ENCODE measurements around the gene ROM1.
A peak's percentile ranks its signal among the peaks of the same experiment; 100 is the strongest.
"Not testable (repeated sequence)": the region's sequence is repeated elsewhere in the genome, so short reads cannot be mapped to it uniquely, and the experiment has no call there.

The ROM1 gene

GRCh38 chr11:62648967-62649364 lies 35.9 kb downstream of the ROM1 start:
- no peaks in the 10 kb centered on the region for H3K9me3 Mint-ChIP-seq
- no peak for TF ChIP-seq CTCF (IDR thresholded peaks at IDR 0.05)
- H3K4me1 Mint-ChIP-seq = peaks cover 41% of the 10 kb centered on the region
- H3K27me3 Mint-ChIP-seq (ENCODE audit: low read depth, poor library complexity) = peaks cover 4% of the 10 kb centered on the region
- H3K4me3 Mint-ChIP-seq = no peak overlapping the region
- H3K36me3 Mint-ChIP-seq (ENCODE audit: low read depth) = peaks cover 19% of the 10 kb centered on the region
- H3K27ac Mint-ChIP-seq = no peak overlapping the region
- DNase-seq = no peak

GRCh38 chr11:62649486-62649885 lies 36.4 kb downstream of the ROM1 start:
- no peak overlapping the region for H3K27ac Mint-ChIP-seq
- peaks cover 36% of the 10 kb centered on the region for H3K4me1 Mint-ChIP-seq
- peaks cover 14% of the 10 kb centered on the region for H3K36me3 Mint-ChIP-seq (ENCODE audit: low read depth)
- no peaks in the 10 kb centered on the region for H3K9me3 Mint-ChIP-seq
- no peak for TF ChIP-seq CTCF (IDR thresholded peaks at IDR 0.05)
- peaks cover 1% of the 10 kb centered on the region for H3K27me3 Mint-ChIP-seq (ENCODE audit: low read depth, poor library complexity)
- DNase-seq = no peak
- H3K4me3 Mint-ChIP-seq = no peak overlapping the region

GRCh38 chr11:62650283-62650682 lies 37.2 kb downstream of the ROM1 start:
- Mint-ChIP-seq H3K4me1 (peaks cover 30% of the 10 kb centered on the region), H3K36me3 (ENCODE audit: low read depth) (peaks cover 13% of the 10 kb centered on the region)
- H3K27me3 Mint-ChIP-seq (ENCODE audit: low read depth, poor library complexity); H3K4me3 Mint-ChIP-seq; H3K9me3 Mint-ChIP-seq; H3K27ac Mint-ChIP-seq; DNase-seq: not testable (repeated sequence)

- no peak for DNase-seq
- Mint-ChIP-seq H3K4me1 (peaks cover 17% of the 10 kb centered on the region), H3K4me3 (peak overlapping the region; percentile 89), H3K9me3 (no peaks in the 10 kb centered on the region), H3K36me3 (ENCODE audit: low read depth) (peaks cover 10% of the 10 kb centered on the region), H3K27ac (peak overlapping the region; percentile 96), H3K27me3 (ENCODE audit: low read depth, poor library complexity) (peaks cover 7% of the 10 kb centered on the region)
- no peak for TF ChIP-seq CTCF (IDR thresholded peaks at IDR 0.05)
Observed at GRCh38 chr11:62652161-62653006, 39.3 kb downstream of the ROM1 start.

GRCh38 chr11:62654297-62654696 lies 41.2 kb downstream of the ROM1 start:
- DNase-seq = no peak
- Mint-ChIP-seq H3K27me3 (ENCODE audit: low read depth, poor library complexity) (peaks cover 7% of the 10 kb centered on the region), H3K4me3 (peak overlapping the region; percentile 52), H3K27ac (peak overlapping the region; percentile 77), H3K36me3 (ENCODE audit: low read depth) (peaks cover 5% of the 10 kb centered on the region), H3K9me3 (no peaks in the 10 kb centered on the region), H3K4me1 (peaks cover 17% of the 10 kb centered on the region)
- no peak for TF ChIP-seq CTCF (IDR thresholded peaks at IDR 0.05)

GRCh38 chr11:62656796-62657429 lies 43.9 kb downstream of the ROM1 start:
- Mint-ChIP-seq H3K27ac (no peak overlapping the region), H3K36me3 (ENCODE audit: low read depth) (peaks cover 4% of the 10 kb centered on the region)

More at GRCh38 chr11:62656796-62657429, 43.9 kb downstream of the ROM1 start:
- Mint-ChIP-seq H3K4me3 (no peak overlapping the region), H3K27me3 (ENCODE audit: low read depth, poor library complexity) (peaks cover 7% of the 10 kb centered on the region), H3K4me1 (peaks cover 14% of the 10 kb centered on the region), H3K9me3 (no peaks in the 10 kb centered on the region)
- no peak for TF ChIP-seq CTCF (IDR thresholded peaks at IDR 0.05)
- no peak for DNase-seq

Measured in nephron progenitor cell (in vitro differentiated cells).